ENCODE results near the gene HCFC2. TPM values are rescaled to one million over a fixed set of nuclear protein-coding genes. Genes with fewer than 3 reads are reported as not detected.

HCFC2 gene
- total and polyA plus RNA-seq, 9 of the 15 experiments (the other 6 are each of a cell fraction or from before 2014, with no cell fraction given): 1.2 to 6.5 (median 3.8) TPM

DNA sequence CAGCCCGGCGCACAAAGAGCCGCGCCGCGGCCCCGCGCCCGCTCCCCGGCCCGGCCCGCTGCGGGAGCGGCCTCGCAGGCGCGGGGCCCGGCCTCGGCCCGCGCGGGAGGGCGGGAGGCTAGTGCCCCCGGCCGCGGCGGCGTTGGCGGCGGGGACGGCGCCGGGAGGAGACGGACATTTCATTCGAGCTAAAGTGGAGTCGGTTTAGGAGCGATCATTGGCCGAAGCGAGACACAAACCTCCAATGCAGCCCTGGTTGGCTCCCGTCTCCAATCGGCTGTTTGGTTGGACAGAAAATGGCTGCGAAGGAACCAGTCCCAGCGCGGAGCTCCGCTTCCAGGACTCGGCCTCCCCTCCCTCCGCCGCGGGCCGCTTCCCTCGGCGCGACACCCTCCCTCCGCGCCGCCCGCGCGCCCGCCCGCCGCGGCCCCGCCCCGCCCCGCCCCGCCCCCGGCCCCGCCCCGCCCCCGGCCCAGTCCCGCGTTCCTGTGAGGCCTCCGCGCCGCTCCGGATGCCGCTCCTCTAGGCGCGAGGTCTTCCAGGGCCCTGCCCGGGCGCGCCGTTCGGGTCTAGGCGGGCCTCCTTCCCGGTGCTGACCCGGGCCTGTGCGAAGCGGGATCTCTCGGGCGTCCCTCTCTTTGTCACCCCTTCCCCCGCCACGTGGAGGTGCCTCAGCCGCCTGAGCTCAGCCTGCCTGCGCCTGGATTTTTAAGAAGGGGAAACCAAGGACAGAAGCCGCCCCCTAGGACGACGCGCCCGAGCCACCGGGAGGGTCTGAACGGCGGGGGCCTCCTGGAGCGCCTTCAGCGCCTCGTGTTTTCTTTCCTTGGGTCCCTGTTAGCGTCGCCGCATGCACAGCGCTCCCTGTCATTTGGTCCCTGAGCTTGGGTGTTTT is 73.8 kb downstream of the HCFC2 start, which contains the start of gene NFYB (continued):
- TF ChIP-seq ZNF79 (CRISPR knock-in tag; IDR thresholded peaks at IDR 0.05; ENCODE audit: low read depth) (no peak), KLF10 (CRISPR knock-in tag; IDR thresholded peaks at IDR 0.05) (no peak), FOXK2 (conservative IDR thresholded peaks at IDR 0.05 in 1 of 2, IDR thresholded peaks at IDR 0.05 in 1 of 2; ENCODE audit: low read depth in 2 of 2) (no peak), ELF4 (CRISPR knock-in tag; IDR thresholded peaks at IDR 0.05) (no peak), RBM34 (IDR thresholded peaks at IDR 0.05; ENCODE audit: borderline replicate concordance, insufficient read depth, low read length) (no peak), NFXL1 (CRISPR knock-in tag; IDR thresholded peaks at IDR 0.05) (no peak), POLR2B (IDR thresholded peaks at IDR 0.05; ENCODE audit: low read depth, partially characterized antibody) (peak; percentile 59), GABPA (tag; conservative IDR thresholded peaks at IDR 0.05; ENCODE audit: low read depth) (no peak), CBX5 (IDR thresholded peaks at IDR 0.05; ENCODE audit: borderline replicate concordance, low read depth) (no peak)
- TF ChIP-seq, protein P1, sequence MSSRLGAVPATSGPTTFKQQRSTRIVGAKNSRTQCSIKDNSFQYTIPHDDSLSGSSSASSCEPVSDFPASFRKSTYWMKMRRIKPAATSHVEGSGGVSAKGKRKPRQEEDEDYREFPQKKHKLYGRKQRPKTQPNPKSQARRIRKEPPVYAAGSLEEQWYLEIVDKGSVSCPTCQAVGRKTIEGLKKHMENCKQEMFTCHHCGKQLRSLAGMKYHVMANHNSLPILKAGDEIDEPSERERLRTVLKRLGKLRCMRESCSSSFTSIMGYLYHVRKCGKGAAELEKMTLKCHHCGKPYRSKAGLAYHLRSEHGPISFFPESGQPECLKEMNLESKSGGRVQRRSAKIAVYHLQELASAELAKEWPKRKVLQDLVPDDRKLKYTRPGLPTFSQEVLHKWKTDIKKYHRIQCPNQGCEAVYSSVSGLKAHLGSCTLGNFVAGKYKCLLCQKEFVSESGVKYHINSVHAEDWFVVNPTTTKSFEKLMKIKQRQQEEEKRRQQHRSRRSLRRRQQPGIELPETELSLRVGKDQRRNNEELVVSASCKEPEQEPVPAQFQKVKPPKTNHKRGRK (tag; IDR thresholded peaks at IDR 0.05): no peak
- TF ChIP-seq, protein P2, sequence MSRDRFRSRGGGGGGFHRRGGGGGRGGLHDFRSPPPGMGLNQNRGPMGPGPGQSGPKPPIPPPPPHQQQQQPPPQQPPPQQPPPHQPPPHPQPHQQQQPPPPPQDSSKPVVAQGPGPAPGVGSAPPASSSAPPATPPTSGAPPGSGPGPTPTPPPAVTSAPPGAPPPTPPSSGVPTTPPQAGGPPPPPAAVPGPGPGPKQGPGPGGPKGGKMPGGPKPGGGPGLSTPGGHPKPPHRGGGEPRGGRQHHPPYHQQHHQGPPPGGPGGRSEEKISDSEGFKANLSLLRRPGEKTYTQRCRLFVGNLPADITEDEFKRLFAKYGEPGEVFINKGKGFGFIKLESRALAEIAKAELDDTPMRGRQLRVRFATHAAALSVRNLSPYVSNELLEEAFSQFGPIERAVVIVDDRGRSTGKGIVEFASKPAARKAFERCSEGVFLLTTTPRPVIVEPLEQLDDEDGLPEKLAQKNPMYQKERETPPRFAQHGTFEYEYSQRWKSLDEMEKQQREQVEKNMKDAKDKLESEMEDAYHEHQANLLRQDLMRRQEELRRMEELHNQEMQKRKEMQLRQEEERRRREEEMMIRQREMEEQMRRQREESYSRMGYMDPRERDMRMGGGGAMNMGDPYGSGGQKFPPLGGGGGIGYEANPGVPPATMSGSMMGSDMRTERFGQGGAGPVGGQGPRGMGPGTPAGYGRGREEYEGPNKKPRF (IDR thresholded peaks at IDR 0.05; ENCODE audit: low read depth, low read length): no peak
- TF ChIP-seq, protein P3, sequence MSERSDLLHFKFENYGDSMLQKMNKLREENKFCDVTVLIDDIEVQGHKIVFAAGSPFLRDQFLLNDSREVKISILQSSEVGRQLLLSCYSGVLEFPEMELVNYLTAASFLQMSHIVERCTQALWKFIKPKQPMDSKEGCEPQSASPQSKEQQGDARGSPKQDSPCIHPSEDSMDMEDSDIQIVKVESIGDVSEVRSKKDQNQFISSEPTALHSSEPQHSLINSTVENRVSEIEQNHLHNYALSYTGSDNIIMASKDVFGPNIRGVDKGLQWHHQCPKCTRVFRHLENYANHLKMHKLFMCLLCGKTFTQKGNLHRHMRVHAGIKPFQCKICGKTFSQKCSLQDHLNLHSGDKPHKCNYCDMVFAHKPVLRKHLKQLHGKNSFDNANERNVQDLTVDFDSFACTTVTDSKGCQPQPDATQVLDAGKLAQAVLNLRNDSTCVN (CRISPR knock-in tag; IDR thresholded peaks at IDR 0.05): no peak
- TF ChIP-seq, protein P4, sequence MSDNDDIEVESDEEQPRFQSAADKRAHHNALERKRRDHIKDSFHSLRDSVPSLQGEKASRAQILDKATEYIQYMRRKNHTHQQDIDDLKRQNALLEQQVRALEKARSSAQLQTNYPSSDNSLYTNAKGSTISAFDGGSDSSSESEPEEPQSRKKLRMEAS (CRISPR knock-in tag; IDR thresholded peaks at IDR 0.05): peak; percentile 82
- TF ChIP-seq, protein P5, sequence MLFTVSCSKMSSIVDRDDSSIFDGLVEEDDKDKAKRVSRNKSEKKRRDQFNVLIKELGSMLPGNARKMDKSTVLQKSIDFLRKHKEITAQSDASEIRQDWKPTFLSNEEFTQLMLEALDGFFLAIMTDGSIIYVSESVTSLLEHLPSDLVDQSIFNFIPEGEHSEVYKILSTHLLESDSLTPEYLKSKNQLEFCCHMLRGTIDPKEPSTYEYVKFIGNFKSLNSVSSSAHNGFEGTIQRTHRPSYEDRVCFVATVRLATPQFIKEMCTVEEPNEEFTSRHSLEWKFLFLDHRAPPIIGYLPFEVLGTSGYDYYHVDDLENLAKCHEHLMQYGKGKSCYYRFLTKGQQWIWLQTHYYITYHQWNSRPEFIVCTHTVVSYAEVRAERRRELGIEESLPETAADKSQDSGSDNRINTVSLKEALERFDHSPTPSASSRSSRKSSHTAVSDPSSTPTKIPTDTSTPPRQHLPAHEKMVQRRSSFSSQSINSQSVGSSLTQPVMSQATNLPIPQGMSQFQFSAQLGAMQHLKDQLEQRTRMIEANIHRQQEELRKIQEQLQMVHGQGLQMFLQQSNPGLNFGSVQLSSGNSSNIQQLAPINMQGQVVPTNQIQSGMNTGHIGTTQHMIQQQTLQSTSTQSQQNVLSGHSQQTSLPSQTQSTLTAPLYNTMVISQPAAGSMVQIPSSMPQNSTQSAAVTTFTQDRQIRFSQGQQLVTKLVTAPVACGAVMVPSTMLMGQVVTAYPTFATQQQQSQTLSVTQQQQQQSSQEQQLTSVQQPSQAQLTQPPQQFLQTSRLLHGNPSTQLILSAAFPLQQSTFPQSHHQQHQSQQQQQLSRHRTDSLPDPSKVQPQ (CRISPR knock-in tag; IDR thresholded peaks at IDR 0.05; ENCODE audit: borderline replicate concordance): no peak
